AG09319 (cell line): ENCODE measurements around the gene ARHGEF10L.

Experiments used
- DNase-seq: peaks from one replicate; pipeline ENCODE4 v3.0.0-alpha.2; 2010; ENCODE audit warnings: low read depth; ENCODE audit errors: extremely low read depth
- CTCF ChIP-seq: IDR thresholded peaks from 2 replicates; pipeline ENCODE4 v1.5.1; 2011; ENCODE audit warnings: low read depth, mild to moderate bottlenecking, inconsistent platforms, low read length, moderate library complexity

Gene ARHGEF10L

GRCh38 chr1:17746920-17747319 lies 207.4 kb downstream of the ARHGEF10L start:
- no peak for TF ChIP-seq CTCF
- DNase-seq: no peak
